Type B pancreatic cell (in vitro differentiated cells): ENCODE measurements around the gene TMEM151B. TPM values are rescaled to one million over a fixed set of nuclear protein-coding genes. Genes with fewer than 3 reads are reported as not detected.

Source experiments
- DNase-seq: peaks from one replicate; pipeline ENCODE4 v3.0.0; 2021; ENCODE audit warnings: mixed read lengths; ENCODE audit not compliant: unreplicated experiment; ENCODE audit errors: extremely low spot score
- H3K27ac Mint-ChIP-seq: 2 replicates; pipeline ENCODE4 v1.8.0; 2021; ENCODE audit warnings: mild to moderate bottlenecking, mixed read lengths
- H3K27me3 Mint-ChIP-seq: 2 replicates; pipeline ENCODE4 v1.8.0; 2021; ENCODE audit warnings: mixed read lengths
- H3K36me3 Mint-ChIP-seq: 2 replicates; pipeline ENCODE4 v1.8.0; 2021; ENCODE audit warnings: mixed read lengths
- H3K4me1 Mint-ChIP-seq: one replicate; pipeline ENCODE4 v1.8.0; 2021; ENCODE audit warnings: mixed read lengths; ENCODE audit not compliant: unreplicated experiment
- H3K4me3 Mint-ChIP-seq: 2 replicates; pipeline ENCODE4 v1.8.0; 2021; ENCODE audit warnings: mild to moderate bottlenecking, mixed read lengths
- H3K9me3 Mint-ChIP-seq: 2 replicates; pipeline ENCODE4 v1.8.0; 2021; ENCODE audit warnings: mixed read lengths
- CTCF ChIP-seq: fragments of 200-600 bp; sonication (generic); conservative IDR thresholded peaks from 2 replicates; pipeline ENCODE4 v1.5.0; 2021; ENCODE audit warnings: antibody characterized with exemption, mild to moderate bottlenecking
- total RNA-seq: library from RNA; stranded (reverse); gene quantifications from 2 replicates; pipeline ENCODE4 v1.2.1, GENCODE V29; 2021; ENCODE audit warnings: low replicate concordance

TMEM151B gene
- total RNA-seq, 1 donor from 2014 or later, result 3.2 TPM

- Mint-ChIP-seq H3K27me3 (peaks cover 50% of the 10 kb centered on the region), H3K27ac (no peak overlapping the region), H3K4me1 (peaks cover 6% of the 10 kb centered on the region), H3K36me3 (no peaks in the 10 kb centered on the region), H3K9me3 (no peaks in the 10 kb centered on the region), H3K4me3 (no peak overlapping the region)
- TF ChIP-seq CTCF, result no peak
- no peak for DNase-seq
Measured at GRCh38 chr6:44333273-44333919, 63.1 kb downstream of the TMEM151B start.

- no peak for TF ChIP-seq CTCF
- Mint-ChIP-seq H3K27ac (no peak overlapping the region), H3K9me3 (no peaks in the 10 kb centered on the region), H3K4me3 (no peak overlapping the region), H3K4me1 (peaks cover 11% of the 10 kb centered on the region), H3K36me3 (no peaks in the 10 kb centered on the region), H3K27me3 (peaks cover 46% of the 10 kb centered on the region)
- no peak for DNase-seq
Measured at GRCh38 chr6:44333942-44334341, 63.7 kb downstream of the TMEM151B start.

GRCh38 chr6:44335631-44336030 is 65.4 kb downstream of the TMEM151B start:
- Mint-ChIP-seq H3K36me3 (no peaks in the 10 kb centered on the region), H3K9me3 (no peaks in the 10 kb centered on the region), H3K27ac (no peak overlapping the region), H3K27me3 (peaks cover 32% of the 10 kb centered on the region), H3K4me1 (peaks cover 12% of the 10 kb centered on the region), H3K4me3 (no peak overlapping the region)
- no peak for TF ChIP-seq CTCF
- no peak for DNase-seq

- Mint-ChIP-seq H3K36me3 (no peaks in the 10 kb centered on the region), H3K27ac (no peak overlapping the region), H3K27me3 (peaks cover 42% of the 10 kb centered on the region), H3K4me1 (peaks cover 13% of the 10 kb centered on the region), H3K9me3 (no peaks in the 10 kb centered on the region), H3K4me3 (no peak overlapping the region)
- peak; percentile 89 for TF ChIP-seq CTCF
- peak; percentile 77 for DNase-seq
Measured at GRCh38 chr6:44338228-44339122, 68.2 kb downstream of the TMEM151B start.

GRCh38 chr6:44339301-44339700 is 69.1 kb downstream of the TMEM151B start:
- DNase-seq, result no peak
- Mint-ChIP-seq H3K27ac (no peak overlapping the region), H3K4me3 (no peak overlapping the region), H3K9me3 (no peaks in the 10 kb centered on the region), H3K36me3 (no peaks in the 10 kb centered on the region), H3K27me3 (peaks cover 46% of the 10 kb centered on the region), H3K4me1 (peaks cover 13% of the 10 kb centered on the region)
- no peak for TF ChIP-seq CTCF
